Measurements from ENCODE around the gene EMC10.

DNA sequence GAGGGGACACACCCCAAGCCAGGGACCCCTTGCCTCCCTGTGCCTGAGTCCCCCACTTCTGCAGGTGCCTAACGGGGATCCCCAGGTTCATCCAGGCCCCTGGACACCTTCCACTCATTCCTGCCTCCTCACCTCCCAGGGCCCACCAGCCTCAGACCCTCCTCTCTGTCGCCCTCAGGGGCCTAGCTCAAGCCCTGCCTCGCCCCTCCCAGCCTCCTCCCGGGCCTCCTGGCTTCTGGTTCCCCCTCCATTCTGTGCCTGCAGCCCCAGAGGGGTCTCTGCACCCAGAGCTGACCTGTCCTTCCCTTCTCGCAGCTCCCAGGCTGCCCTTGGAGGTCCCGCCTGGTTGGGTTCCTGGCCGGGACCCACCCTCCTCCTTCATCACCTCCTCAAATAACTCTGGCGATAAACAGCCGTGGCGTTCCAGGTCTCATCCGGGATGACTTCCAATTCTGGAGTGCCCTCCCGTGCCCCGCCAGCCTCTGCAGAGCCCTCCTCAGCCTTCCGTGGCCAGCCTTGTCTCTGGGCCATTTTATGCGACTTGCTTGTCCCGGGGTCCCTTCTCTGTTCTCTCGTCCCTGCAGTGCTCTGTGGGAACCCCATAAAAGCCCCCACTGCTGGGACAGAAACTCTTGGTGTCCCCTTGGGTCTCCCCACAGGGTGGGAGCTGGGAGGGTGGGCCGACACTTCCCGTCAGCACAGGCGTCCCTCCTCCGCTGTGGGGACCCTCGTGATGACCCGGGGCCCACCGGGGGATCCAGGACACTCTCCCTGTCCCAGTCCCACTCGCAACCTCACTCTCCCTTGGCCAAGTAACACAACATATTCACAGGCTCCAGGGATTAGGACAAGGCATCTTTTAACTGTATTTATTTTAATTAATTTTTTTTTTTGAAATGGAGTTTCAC lies 25.5 kb downstream of the EMC10 start:
- TF ChIP-seq, protein P1, sequence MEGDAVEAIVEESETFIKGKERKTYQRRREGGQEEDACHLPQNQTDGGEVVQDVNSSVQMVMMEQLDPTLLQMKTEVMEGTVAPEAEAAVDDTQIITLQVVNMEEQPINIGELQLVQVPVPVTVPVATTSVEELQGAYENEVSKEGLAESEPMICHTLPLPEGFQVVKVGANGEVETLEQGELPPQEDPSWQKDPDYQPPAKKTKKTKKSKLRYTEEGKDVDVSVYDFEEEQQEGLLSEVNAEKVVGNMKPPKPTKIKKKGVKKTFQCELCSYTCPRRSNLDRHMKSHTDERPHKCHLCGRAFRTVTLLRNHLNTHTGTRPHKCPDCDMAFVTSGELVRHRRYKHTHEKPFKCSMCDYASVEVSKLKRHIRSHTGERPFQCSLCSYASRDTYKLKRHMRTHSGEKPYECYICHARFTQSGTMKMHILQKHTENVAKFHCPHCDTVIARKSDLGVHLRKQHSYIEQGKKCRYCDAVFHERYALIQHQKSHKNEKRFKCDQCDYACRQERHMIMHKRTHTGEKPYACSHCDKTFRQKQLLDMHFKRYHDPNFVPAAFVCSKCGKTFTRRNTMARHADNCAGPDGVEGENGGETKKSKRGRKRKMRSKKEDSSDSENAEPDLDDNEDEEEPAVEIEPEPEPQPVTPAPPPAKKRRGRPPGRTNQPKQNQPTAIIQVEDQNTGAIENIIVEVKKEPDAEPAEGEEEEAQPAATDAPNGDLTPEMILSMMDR (IDR thresholded peaks at IDR 0.05; ENCODE audit: poor library complexity) = no peak
- TF ChIP-seq EZH2 (IDR thresholded peaks at IDR 0.05; ENCODE audit: borderline replicate concordance) = no peak
